Right lobe of liver (tissue), 6 donors: ENCODE measurements around the gene ZNF385B. TPM values are rescaled to one million over a fixed set of nuclear protein-coding genes. Genes with fewer than 3 reads are reported as not detected.

Experiments
- ATAC-seq, 4 donors: fragments of 200-7000 bp; cut with Tn5 transposase; one replicate each; pipeline ENCODE4 v1.9.1; 2020; ENCODE audit warnings: mild to moderate bottlenecking in 4 of 4, moderate library complexity in 4 of 4
- DNase-seq, 3 donors: peaks; one replicate each; pipeline ENCODE4 v3.0.0-alpha.2; 2020
- H3K27ac ChIP-seq, 3 donors: fragments of 200-600 bp; one replicate each; pipeline ENCODE4 v1.8.0; 2022
- H3K27me3 ChIP-seq, 2 donors: fragments of 200-600 bp; one replicate each; pipeline ENCODE4 v1.8.0; 2022
- H3K36me3 ChIP-seq, 4 donors: fragments of 200-600 bp; sonication (generic) in 1 of 4; one replicate each; pipeline versions ENCODE4 v1.5.1 to v1.8.0; 2017 to 2022; ENCODE audit warnings: control low read depth in 1 of 4
- H3K4me1 ChIP-seq, 4 donors: fragments of 200-600 bp; sonication (generic) in 1 of 4; one replicate each; pipeline versions ENCODE4 v1.5.1 to v1.8.0; 2017 to 2022; ENCODE audit warnings: control low read depth in 1 of 4
- H3K4me3 ChIP-seq, 3 donors: fragments of 200-600 bp; one replicate each; pipeline ENCODE4 v1.8.0; 2022
- H3K9me3 ChIP-seq, 4 donors: fragments of 200-600 bp; sonication (generic) in 1 of 4; one replicate each; pipeline versions ENCODE4 v1.5.1 to v1.8.0; 2017 to 2022; ENCODE audit warnings: control low read depth in 1 of 4
- CTCF ChIP-seq, 4 donors: fragments of 200-600 bp in 3 of 4; fragments of 450-650 bp in 1 of 4; IDR thresholded peaks; one replicate each; pipeline versions ENCODE4 v1.5.1 to v1.8.0; 2016 to 2022; ENCODE audit warnings: antibody characterized with exemption in 4 of 4, mild to moderate bottlenecking in 2 of 4
- POLR2A ChIP-seq: fragments of 450-650 bp; IDR thresholded peaks from one replicate; pipeline ENCODE4 v1.6.1; 2017; ENCODE audit warnings: antibody characterized with exemption, mild to moderate bottlenecking
- WGBS: methylation state at CpG from one replicate; pipeline ENCODE4 v1.1.6; 2018; ENCODE audit warnings: low coverage, low lambda C conversion rate; ENCODE audit not compliant: insufficient coverage; ENCODE audit errors: missing lambda C conversion rate; 5-methylcytosine and 5-hydroxymethylcytosine counted together
- intact Hi-C, 2 donors: fragments of 100-400 bp; cut with DNase I; formaldehyde crosslinking; loops; one replicate each; pipeline versions ENCODE4 v1.11.2 to v1.14.1; 2022
- total RNA-seq, 6 experiments: library from RNA; depleted of rRNA in 2 of 6; stranded (reverse); fragments of >200 nt in 2 of 6; fragmentation: NEBNext Ultra II Directional in 3 of 6; extraction: Animal tissue kit (Norgen Biotek cat#: 25700) in 3 of 6; gene quantifications; one replicate each; pipeline versions ENCODE4 v1.1.0 to v1.2.4, GENCODE V29; 2016 to 2023
- donor health status: DM: no; HTN: yes; CAD: no.
- donor health status: DM: no; HTN: no; CAD: no.
- donor health status: DM: no; HTN: no; CAD: no.
- donor health status: DM: no; HTN: yes; CAD: no.
- donor health status: DM: no; HTN: yes; CAD: no.

The ZNF385B gene
- total RNA-seq, 6 experiments from 2014 or later = 3.9 to 15.7 (median 5.9) TPM

DNA sequence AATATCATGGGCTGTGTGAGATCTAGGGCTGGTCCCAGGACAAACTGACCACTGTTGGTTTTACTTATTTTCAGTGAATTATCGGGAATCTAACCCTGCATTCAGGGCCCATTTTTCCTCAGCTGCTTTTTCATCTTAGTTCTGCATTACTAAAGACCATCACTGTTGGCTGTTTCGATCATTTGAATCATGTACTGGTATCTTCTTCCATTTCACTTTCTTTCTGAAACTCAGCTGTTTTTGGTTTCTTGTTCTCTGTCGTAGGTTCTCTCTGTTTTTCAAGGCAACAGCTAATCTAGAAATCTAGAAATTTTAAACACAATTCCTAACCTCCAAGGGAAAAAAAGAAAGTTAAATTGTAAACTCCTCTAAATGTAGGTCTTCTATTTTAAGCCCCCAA is 436.8 kb downstream of the ZNF385B start:
- Histone ChIP-seq H3K27me3 (no peaks in the 10 kb centered on the region), H3K9me3 (no peaks in the 10 kb centered on the region), H3K27ac (no peak overlapping the region), H3K4me1 (no peaks in the 10 kb centered on the region), H3K36me3 (no peaks in the 10 kb centered on the region), H3K4me3 (no peak overlapping the region)
- TF ChIP-seq POLR2A = no peak
- no peak for TF ChIP-seq CTCF (IDR thresholded peaks at IDR 0.05)
- 77% methylated on average over 3 of the region's 3 CpGs for WGBS
- DNase-seq = no peak
- no peak for ATAC-seq
- intact Hi-C loops = loop anchor here (10.0 kb wide), 2 partner anchors 330 to 630 kb away; no protein-coding TSS in a partner anchor

- Histone ChIP-seq H3K36me3 (no peaks in the 10 kb centered on the region), H3K4me1 (no peaks in the 10 kb centered on the region), H3K4me3 (no peak overlapping the region), H3K27me3 (no peaks in the 10 kb centered on the region), H3K27ac (no peak overlapping the region), H3K9me3 (no peaks in the 10 kb centered on the region)
- DNase-seq (peak; percentile 70 to 75 (median 71)), ATAC-seq (peak; percentile 94 to 95 (median 94))
- intact Hi-C loops = loop anchor here (10.0 kb wide), 2 partner anchors 333 to 627 kb away; no protein-coding TSS in a partner anchor
- TF ChIP-seq CTCF (IDR thresholded peaks at IDR 0.05) (peak; percentile 77 to 84 (median 78)), POLR2A (no peak)
- WGBS = 0% methylated on average over 5 of the region's 5 CpGs
These were observed 439.3 kb downstream of the ZNF385B start for GRCh38 chr2:179422037-179422643.

DNA sequence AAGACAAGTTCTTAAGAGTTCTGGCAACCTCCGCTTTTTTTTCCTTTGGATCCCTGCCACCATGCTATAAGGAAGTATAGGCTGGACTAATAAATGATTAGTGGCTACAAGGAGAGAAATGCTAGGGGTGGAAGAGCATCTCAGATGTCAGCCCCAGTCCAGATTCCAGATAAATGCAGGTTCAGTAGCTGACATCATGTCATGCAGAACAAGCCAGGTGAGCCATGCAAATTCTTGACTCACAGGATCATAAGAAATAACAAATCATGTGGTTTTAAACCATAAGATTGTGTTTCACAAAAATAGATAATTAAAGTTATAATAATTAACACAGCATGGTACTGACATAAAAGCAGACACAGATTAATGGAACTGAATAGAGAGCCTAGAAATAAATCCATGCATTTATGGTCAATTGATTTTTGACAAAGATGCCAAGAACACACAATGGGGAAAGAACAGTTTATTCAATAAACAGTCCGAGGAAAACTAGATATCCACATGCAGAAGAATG is 443.9 kb downstream of the ZNF385B start:
- intact Hi-C loops = no loop called here
- Histone ChIP-seq H3K4me3 (no peak overlapping the region), H3K27me3 (no peaks in the 10 kb centered on the region), H3K27ac (no peak overlapping the region), H3K4me1 (no peaks in the 10 kb centered on the region), H3K36me3 (no peaks in the 10 kb centered on the region), H3K9me3 (no peaks in the 10 kb centered on the region)
- DNase-seq = no peak
- 69% methylated on average over 2 of the region's 2 CpGs for WGBS
- TF ChIP-seq CTCF (IDR thresholded peaks at IDR 0.05) (no peak), POLR2A (no peak)
- ATAC-seq = no peak

DNA sequence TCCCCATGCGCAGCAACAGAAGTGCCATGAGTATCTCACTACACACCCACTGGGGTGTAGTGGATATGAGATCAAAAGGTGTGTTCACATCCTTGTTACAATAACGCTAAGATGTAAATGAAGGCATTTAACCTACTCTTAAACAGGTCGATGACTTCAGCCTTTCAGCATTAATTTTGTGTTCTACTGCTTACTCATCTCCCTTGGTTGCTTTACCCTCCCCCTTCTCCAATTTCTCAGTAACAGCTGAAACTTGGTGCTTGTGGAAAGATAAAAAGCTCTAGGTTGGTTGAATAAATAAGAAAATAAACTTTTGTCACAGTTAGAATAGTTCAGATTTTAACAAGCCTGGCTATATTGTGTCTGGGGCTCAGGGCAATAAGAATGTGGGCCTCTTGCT is 449.3 kb downstream of the ZNF385B start:
- no peak overlapping the region for H3K4me3 ChIP-seq
- H3K36me3 ChIP-seq = no peaks in the 10 kb centered on the region
- TF ChIP-seq CTCF (IDR thresholded peaks at IDR 0.05) = no peak
- no peak for TF ChIP-seq POLR2A
- no peaks in the 10 kb centered on the region for H3K4me1 ChIP-seq
- intact Hi-C loops = no loop called here
- WGBS = 79% methylated on average over 2 of the region's 3 CpGs
- no peak for ATAC-seq
- H3K27me3 ChIP-seq = no peaks in the 10 kb centered on the region
- H3K9me3 ChIP-seq = no peaks in the 10 kb centered on the region
- no peak for DNase-seq
- no peak overlapping the region for H3K27ac ChIP-seq
